Activated T-cell treated with anti-CD3 and anti-CD28 coated beads for 48 hours (primary cell): ENCODE results near the gene DCC.

ENCODE experiments used
- DNase-seq: peaks from one replicate; pipeline ENCODE4 v3.0.0-alpha.2; 2020; ENCODE audit warnings: low read depth

DCC gene

GRCh38 chr18:52824126-52824525 is 484.1 kb downstream of the DCC start:
- DNase-seq = no peak

DNA sequence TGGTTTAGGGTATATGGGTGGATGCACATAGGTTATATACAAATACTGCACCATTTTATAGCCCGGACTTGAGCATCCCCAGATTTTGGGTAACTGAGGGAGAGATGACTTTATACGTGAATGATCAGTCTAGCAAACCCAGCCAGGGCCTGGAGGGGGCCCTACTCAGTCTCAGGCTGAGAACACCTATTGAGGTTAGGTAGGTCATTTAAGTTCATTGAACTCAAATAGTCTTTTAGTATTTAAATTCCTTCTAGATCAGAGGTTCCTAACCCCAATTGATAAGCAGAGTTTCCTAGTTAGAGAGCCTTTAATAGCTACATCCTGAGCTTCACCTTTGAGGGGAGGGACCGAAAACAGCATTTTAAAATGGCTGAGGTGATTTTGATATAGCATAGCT is 487.0 kb downstream of the DCC start:
- no peak for DNase-seq

- no peak for DNase-seq
These were observed 489.3 kb downstream of the DCC start for GRCh38 chr18:52829320-52829719.

GRCh38 chr18:52829876-52830405 is 489.9 kb downstream of the DCC start:
- DNase-seq = no peak

- no peak for DNase-seq
These were observed 504.3 kb downstream of the DCC start for GRCh38 chr18:52844323-52844722.

GRCh38 chr18:52845036-52845435 is 505.0 kb downstream of the DCC start:
- DNase-seq = no peak

DNA sequence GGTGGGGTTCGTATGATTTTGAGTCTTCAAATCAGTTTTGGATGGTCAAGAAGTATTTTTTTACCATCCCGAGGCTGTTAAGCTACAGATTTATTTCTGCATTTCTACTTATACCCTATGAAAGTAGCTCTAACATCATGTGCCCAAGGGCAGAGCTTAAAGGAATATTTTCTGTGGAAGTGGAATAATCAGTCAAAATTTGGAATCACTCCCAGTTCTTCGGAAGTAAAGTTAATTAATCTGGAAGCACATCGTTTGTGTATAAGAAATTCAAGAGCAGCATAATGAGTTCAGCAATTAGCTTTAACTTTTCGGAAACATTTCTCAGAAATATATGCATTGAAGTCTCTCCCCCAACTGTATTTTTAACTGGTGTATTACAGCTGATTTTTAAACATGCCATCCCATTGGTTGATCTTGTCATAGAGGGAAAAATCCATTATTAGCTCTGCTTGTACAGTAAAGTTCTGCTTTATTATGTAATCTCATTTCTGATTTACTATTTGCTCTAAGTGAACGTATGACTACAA is 510.1 kb downstream of the DCC start:
- DNase-seq = no peak

DNA sequence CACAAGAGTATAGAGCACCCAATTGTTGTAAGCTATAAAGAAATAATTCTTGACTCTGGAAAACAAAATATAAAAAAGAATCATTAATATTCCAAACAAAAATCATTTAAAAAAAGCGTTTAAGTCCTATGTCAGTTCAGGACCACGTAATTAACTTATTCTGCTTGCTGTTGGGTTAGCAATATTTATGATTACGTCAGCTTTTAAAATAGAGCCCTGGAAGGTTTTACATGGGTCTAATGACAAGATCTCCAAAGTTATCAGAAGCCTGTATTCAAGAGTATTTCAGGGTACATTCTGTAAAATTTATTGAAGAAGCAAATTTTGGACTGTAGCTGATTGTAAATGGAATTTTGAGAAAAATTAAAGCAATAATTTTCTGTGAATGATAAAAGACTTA is 521.6 kb downstream of the DCC start:
- no peak for DNase-seq

DNA sequence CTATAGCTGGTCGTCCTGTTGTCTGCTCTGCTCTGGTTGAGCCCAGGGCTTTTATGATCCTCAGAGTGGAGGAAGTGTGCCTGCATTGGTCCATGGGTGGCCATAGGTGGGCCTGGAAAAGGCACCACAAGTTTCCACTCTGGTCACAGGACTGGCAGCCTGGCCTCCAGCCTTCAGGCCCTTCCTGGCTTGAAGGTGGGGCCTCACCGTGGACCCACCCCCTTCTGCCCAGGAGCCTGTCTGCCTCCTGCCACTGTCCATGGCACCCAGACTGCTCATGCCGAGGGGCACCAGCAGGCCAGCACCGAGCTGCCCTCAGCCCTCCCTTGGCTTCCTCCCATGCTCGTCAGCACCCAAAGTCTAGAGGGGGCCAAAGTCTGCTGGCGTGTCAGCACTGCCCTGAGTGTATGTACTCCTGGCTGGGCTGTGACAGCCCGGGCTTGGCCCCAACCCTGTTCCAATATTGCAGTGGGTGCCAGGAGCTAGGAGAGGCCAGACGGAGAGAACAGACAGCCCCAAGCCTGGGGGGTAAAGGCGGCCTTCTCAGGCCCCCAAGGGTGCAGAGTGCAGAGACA is 529.4 kb downstream of the DCC start:
- DNase-seq = no peak

DNA sequence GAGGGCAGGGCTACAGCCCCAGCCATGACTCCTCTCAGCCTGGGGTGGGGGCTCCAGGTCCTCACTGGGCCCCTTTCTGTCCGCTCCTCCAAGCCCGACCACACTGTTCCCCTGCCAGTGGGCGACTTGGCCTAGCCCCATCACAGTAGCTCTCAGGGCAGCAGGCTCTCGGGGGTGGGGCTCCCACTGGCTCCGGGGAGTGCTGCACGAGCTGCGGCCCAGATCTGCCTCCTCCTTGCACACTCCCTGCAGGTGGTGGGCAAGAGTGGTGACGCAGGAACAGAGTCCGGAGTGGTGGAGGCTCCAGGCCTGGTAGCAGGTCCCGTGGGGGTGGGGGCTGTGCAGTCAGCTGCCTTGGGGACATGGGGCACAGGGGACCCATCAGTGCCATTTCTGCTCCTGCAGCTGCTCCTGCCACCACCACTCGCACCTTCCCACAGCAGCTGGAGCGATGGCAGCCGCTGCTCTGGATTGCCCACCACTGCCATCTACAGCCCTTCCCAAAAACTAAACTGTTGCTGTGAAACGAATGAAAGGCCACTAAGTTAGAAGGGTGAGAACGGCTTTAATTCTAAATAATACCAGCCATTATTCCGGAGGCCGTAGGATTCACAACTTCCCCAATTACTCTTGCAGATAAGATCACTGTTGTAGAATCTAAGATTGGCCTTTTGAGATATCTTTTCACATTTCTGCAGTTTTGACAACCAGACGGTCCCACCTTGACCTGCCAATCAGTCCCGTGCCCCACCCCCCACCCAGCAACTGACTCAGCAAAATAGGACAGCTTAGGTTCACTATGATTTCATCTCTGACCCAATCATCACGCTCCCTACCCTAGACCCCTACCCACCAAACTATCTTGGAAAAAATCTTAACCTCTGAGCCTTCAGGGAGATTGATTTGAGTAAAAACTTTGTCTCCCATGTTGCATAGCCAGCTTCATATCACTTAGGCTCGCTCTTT is 530.2 kb downstream of the DCC start:
- no peak for DNase-seq

GRCh38 chr18:52874774-52875173 is 534.8 kb downstream of the DCC start:
- no peak for DNase-seq

DNA sequence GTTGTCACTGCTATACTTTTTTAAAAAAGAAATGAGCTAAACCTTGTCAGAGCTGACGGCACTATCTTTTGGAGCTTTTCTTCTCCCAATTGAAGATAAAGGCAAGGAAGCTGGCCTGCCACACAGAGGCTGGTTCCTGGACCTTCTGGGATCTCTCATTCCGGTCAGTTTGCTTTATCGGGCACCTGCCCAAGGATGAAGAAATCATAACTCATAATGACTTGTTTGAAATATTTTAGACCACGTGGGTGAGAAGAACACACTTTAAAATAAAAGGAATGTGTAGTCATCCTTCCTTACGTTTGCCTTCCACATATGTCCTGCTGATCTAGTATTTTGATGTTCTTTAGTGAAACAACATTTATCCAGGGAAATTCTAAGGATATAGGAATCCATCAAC is 535.7 kb downstream of the DCC start:
- DNase-seq = no peak

- DNase-seq = no peak
These were observed 548.0 kb downstream of the DCC start for GRCh38 chr18:52888014-52888413.

DNA sequence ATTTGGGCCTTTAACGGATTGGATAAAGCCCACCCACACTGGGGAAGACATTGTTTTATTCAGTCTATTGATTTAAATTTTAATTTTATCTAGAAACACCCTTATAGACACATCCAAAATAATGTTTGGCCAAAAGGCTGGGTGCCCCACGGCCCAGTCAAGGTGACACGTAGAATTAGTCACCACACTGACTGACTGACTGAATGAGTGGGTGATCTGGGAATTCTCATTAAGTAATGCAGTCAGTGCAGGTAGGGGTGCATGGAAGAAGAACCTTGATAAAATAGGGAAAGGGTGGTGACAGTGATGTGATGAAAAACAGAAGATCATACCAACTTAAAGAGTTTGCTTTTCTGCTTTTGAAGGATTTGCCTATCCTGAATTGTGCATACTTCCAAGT is 554.8 kb downstream of the DCC start:
- DNase-seq = no peak

- no peak for DNase-seq
These were observed 557.9 kb downstream of the DCC start for GRCh38 chr18:52897611-52898484.

DNA sequence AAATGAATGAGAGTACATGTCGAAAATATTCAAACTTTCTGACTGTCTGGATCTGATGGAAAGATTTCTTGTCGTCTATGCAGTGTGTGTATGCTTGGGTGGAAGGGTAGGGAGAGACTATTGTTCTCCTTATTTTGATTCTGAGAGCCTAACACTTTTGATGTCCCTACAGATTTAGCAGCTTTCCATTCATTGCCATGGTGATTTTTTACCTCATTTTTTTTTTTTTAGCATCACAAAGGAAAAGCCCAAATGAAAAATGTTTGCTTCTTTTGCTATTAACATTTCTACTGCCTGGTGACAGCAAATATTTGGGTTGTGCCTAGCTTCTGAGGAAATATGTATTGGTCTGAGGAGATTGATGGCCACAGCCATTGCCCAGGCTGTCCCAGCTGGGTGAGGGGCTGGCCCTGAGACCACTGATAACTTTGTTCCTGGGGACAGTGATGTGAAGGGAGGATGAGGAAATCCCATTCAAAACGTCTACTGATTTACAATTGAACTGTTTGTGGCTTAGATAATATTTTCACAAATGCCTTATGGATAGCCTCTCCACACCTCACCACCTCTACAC is 558.6 kb downstream of the DCC start:
- DNase-seq = no peak

- no peak for DNase-seq
These were observed 562.2 kb downstream of the DCC start for GRCh38 chr18:52902188-52902587.

- DNase-seq = no peak
These were observed 563.9 kb downstream of the DCC start for GRCh38 chr18:52903857-52904256.

- no peak for DNase-seq
These were observed 567.7 kb downstream of the DCC start for GRCh38 chr18:52907543-52908308.

DNA sequence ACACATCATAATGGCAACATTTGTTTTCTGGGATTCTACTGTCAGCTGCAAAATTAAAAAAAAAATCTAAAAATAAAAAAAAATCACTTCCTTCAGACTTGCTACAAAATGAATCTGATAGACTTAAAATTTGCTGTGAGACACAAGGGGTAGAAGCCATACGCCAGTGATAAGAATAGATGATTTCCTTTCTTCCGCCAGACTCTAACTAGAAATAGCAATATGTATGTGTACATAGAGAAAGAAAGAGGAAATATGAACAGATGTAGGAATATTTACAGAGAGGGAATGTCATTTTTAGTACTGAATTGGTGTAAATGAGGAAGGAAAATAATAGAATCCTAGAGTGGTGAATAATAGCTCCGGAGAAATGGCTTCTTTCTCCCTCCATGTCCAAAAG is 574.2 kb downstream of the DCC start:
- no peak for DNase-seq

GRCh38 chr18:52920665-52921064 is 580.7 kb downstream of the DCC start:
- DNase-seq = no peak
